Activated CD8-positive, alpha-beta memory T cell treated with anti-CD3 and anti-CD28 coated beads for 24 hours (primary cell): ENCODE results near the gene TNNI2.
"Not testable (repeated sequence)": the region's sequence is repeated elsewhere in the genome, so short reads cannot be mapped to it uniquely, and the experiment has no call there.

ENCODE experiments used
- DNase-seq: peaks from one replicate; pipeline ENCODE4 v3.0.0-alpha.2; 2020

TNNI2 gene

GRCh38 chr11:1875851-1876301 lies 37.1 kb downstream of the TNNI2 start:
- DNase-seq, result not testable (repeated sequence)

DNA sequence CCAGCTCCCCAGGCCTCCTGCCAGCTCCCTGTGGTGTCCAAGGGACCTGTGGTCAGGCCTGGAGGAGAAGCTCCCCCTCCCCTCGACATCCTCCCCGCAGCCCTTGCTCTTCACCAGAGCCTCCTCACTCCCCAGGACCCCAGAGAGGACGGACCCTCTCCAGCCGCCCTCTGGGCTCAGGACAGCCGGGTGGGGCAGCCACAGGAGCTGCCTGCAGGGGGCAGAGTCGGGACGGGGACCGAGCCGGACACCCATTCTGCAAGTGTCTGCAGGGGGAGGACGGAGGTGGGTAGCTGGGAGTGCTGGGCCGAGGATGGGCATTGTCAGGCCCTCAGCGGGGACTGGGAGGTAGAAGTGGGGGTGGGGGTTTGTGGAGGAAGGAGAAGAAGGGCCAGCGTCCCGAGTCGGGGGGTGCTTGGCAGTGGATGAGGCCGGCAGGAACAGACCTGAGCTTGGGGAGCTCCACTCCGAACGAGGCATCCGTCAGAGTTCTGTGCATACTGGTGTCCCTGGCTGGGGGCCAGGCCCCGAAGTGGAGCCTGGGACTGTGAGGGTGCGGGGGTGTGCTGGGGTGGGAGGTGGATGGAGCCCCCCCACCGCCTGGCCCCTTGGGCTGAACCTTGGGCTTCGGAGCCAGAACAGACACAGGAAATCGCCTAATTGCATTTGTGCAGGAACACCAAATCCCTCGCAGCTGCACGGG lies 37.7 kb downstream of the TNNI2 start:
- DNase-seq, result no peak

DNA sequence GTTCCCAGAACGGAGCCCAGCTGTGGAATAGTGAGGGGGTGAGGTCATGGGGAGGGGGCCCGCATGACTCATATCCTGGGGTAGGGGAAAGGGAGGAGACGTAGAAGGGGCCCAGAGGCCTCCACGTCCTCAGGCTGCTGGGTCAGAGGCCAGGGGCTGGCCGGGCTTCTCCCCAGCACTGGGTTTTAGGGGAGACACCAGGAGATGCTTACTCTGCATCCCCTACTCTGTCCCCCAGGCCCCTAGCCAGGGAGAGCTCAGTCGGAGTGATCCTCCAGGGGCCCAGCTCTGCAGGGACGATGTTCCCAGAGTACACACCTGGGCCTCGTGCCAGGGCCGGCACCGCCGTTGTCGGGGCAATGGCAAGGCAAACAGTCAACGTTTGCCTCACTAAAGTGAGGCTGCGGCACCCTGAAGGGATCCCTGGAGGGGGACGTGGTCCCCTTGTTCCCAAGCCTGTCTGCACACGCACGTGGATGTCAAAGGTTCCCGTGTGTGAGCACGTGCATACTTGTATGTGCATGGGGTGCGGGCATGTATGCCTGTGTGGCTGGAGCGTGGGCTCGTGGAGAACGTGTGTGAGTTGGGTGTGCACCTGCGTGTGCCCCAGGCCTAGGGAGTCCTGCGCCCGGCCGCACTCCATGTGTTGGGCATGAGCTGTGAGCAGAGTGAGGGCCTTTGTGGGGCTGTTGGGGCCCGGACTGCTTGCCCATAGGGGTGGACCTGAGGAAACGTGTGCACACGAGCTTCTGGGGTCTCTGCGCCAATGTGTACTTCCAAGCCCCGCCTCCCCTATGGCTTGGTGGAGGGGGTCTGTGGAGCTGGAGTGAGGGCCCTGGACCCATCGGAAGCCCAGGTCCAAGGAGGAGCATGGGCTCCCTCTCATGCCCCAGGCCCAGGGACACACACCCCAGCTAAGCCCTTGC lies 38.7 kb downstream of the TNNI2 start:
- peak; percentile 54 for DNase-seq

DNA sequence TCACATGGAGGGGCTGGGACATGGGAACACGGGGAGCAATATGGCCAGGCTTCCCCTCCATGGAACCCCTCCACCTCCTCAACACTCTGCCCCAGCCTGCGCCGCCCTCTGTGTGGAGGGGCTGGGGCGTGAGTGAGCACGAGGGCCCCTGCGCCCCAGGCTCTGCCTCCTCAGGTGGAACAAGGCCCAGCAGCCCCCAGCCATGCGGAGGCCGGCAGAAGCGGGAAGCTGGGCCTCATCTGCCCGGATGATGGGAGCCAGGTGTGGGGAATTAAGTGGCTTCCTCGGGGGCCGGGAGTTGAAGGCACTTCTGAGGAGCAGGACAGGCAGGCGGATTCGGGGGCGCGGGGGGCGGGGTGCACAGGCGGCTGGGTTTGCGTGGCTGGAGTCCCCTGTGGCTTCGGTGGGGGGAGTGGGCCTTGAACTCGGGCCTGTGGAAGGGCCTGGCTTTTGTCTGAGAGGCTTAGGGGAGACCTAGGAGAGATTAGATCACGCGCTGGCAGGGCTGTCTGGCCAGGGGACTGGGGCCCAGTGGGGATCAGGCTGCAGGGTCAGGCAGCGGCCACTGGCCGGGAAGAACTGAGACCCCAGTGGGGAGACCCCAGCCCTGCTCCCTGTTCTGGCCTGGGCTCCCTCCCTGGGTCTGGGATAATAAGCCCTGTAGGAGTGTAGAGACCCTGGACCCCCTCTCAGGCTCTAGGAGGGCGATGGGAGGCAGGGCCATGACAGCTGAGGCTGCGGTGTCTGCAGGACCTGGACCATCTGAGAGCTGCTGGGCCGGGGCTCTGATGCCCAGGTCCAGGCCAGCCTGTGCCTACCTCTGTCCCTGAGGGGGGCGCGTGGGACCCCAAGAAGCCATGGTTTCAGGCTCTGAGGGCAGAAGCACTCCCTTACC lies 39.6 kb downstream of the TNNI2 start:
- no peak for DNase-seq

GRCh38 chr11:1879342-1879940 lies 40.7 kb downstream of the TNNI2 start:
- DNase-seq, result no peak

DNA sequence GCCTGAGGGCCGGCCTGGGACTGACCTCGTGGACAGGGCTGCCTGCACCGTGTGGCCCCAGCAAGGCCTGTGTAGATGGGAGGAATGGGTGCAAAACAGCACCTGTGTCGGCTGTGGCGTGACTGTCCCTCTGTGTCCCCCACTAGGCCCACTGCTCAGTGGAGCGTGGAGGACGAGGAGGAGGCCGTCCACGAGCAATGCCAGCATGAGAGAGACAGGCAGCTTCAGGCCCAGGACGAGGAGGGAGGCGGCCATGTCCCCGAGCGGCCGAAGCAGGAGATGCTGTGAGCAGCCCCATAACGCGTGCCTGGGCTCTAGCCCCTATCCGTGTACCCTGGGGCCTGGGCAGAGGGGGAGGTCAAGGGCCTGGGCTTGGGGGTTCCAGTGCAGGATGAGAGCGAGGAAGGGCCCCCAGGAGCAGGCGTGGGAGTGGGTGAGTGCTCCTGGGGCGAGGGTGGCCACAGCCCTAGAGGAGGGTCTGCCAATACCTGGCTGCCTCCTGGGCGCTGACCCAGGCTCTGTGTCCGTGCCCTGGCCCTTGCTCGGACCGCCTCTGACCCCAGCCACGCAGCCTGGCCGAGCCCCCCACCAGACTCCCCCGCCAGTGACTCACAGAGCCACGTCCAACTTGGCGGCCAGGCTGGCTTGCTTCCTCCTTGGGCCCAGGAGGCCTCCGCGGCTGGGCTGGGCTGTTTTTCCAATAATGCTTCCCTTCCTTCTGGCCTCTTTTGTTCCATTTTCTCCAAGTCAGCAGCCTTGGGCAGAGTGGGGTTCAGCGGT lies 41.4 kb downstream of the TNNI2 start:
- DNase-seq, result peak; percentile 60

GRCh38 chr11:1880746-1881441 lies 42.1 kb downstream of the TNNI2 start:
- DNase-seq, result peak; percentile 66

DNA sequence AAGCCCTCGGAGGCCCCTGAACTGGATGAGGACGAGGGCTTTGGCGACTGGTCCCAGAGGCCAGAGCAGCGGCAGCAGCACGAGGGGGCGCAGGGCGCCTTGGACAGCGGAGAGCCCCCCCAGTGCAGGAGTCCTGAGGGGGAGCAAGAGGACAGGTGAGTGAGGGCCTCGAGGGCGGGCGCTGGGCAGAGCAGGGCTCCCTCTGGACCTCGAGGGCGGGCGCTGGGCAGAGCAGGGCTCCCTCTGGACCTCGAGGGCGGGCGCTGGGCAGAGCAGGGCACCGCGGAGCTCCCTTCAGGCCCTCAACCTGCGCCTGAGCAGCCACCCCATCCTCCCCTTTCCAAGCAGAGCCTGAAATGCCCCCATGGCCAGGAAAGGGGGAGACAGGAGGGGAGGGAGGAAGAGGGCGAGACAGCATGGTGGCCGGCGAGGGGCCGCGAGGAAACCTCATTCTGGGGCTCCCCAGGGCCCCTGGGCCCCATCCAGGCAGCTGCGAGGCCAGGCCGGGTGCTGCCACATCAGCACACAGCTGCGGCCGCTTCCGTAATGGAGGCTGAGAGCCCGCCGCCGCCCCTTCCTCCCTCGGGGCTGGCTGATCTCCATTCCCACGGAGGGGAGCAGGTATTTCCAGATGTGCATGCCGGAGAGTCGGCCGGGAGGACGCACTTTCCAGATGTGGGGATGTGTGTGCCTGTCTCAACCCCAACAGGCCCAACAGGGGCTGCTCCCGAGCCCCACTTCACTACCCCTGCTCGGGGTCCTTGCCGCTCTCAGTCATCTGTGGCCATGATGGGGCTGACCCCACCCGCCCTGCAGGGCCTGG lies 42.9 kb downstream of the TNNI2 start:
- peak; percentile 57 for DNase-seq

GRCh38 chr11:1882265-1883238 lies 43.8 kb downstream of the TNNI2 start:
- DNase-seq, result peak; percentile 95

DNA sequence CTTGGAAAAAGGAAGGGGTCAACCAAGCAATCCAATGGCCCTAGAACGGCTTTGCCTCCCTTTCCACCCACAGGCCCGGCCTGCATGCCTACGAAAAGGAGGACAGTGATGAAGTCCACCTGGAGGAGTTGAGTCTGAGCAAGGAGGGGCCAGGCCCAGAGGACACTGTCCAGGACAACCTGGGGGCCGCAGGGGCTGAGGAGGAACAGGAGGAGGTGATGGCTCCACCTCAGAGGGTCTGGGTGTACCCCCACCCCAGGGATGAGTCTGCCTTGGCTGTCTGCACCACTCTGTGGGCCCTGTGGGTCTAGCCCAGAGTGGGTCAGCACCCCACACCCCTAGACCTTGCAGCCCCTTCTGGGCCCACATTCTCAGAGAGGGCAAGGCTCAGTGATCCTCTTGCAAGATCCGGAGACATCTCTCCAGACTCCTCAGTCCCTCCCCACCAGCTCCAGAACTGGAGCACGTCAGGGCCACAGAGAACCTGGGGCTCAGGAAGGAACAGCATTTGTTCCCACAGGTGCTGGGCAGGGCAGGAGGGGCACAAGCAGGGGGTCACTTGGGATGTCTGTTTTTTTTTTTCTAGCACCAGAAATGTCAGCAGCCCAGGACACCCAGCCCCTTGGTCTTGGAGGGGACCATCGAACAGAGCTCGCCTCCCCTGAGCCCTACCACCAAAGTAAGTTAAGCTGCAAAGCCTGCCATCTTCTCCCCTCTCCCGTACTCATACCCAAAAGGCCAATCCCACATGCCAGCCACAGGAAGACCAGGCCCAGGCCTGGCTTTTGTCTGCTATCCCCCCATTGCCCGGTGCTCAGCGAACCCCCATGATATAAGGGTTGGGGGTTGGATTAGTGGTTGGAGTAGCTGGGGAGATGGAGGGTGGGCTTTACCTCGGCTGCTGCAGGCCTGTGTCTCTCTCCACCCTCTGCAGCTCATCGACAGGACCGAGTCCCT lies 44.8 kb downstream of the TNNI2 start:
- DNase-seq, result no peak

DNA sequence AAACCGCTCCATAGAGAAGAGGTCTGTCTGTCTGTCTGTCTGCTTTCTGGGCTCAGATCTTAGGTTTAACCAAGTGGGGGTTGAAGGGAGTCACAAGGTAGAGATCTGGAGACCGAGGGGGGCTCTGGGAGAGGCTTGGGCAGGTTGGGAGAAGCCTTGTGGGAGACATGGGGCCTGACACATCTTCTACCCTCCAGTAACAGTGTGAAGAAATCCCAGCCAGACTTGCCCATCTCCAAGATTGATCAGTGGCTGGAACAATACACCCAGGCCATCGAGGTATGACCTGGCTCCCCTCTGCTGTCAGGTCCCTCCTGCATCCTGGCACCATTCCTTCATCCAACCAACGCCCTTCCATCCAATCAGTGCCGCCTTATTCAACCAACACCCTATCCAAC lies 45.5 kb downstream of the TNNI2 start:
- DNase-seq, result no peak

- not testable (repeated sequence) for DNase-seq
Observed at GRCh38 chr11:1886551-1886950, 47.8 kb downstream of the TNNI2 start.

DNA sequence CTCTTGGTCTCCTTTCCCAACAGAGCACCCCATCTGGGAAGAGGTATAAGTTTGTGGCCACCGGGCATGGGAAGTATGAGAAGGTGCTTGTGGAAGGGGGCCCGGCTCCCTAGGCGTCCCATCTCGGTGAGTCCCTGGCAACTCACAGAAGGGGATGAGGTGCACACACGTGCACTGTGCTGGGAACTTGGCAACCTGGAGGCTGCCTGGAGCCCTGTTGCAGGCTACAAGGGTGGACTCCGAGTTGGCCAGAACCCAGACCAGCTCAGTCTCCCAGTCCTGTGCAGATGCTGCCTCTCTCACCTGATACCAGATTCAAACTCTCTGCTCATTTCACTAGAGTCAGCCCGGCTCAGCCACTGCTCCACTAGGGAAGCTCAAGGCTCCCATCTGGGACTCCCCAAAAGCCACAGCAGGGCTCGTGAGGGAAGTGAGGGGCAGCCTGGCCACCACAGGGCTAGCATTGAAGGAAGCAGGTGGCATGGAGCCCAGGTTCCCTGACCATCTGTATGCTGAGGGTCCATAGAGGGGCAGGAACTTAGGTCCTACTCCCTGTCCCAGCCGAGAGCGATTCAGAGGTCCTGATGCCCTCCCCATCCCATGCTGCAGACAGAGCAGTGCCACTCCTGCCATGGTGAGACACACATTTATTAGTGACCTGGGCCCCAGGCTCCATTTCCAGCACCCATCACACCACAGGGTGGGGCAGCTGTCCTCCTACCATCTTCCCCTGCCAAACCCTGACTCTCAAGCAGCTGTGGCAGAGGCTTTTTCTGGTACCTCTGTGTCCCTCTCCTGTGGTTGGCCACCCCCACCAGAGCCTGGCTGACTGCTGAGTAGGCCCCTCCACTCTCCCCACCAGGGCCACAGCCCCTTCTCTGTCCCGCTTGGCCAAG lies 48.9 kb downstream of the TNNI2 start:
- DNase-seq, result peak; percentile 59

DNA sequence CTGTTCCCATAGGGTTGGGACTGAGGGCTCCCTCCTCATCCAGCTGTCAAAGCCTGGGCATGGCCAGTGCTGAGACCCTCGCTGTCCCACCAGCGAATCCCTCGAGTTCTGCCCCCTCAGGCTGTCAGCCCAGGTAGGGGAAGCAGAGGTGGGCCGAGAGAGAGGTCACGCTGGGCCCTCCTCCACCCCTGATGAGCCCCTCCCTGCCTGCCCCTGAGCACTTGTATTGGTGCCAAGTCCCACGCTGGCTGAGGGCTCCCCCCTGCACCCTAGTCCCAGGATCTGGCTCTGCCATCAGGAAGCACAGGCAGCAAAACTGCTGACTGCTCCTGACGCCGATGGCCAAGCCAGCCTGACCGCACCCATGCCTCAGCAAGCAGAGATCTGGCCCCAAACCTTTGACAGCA lies 49.6 kb downstream of the TNNI2 start:
- peak; percentile 65 for DNase-seq

DNA sequence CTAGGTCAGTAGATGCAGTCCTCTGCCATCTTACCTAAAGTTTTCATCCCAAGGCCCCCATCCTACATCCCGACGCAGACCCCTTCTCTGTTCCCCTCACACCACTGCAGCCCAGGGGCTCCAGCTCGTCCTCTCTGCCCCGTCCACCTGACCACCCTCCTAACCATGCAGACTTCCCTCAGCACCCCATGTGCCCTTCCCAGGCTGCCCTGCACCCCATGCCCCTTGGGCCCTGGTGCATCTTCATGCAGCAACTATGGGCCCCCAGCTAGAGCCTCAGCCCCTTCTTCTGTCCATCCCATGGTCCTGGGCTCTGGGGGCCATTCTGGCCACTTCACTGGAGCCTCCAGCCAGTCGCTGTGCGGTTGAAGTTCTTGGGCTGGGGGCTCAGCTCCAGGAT lies 50.0 kb downstream of the TNNI2 start:
- DNase-seq, result no peak

DNA sequence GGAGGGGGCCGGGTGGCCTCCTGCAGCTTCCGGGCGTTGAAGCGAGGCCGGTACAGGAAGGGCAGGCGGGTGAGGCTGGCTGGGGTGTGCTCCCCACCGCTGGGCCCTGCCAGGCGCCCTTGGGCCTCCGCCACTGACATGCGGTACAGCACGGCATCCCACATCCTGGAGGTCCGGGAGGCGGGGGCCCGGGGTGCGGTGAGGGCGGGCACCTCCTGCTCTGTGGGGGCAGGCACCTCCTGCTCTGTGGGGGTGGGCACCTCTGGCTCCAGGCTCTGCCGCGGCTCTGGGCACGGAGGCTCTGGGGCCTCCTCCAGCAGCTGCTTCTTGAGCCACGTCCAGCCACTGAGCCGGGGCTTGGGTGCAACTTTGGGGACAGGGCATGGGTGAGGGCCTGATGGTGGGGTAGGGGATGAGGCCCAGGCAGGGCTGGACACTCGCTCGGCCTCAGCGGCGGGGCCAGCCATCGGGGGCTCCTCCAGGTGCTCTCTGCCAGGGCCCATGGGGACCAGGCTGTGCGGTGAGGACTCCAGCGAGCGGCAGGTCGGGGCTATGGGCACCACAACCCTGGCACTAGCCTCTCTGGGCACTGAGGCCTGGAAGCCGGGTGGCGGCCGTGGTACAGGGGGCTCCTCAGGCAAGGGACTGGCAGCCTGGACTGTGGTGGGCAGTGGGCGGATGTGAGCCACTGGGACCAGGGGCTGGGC lies 50.6 kb downstream of the TNNI2 start:
- peak; percentile 88 for DNase-seq
